MV-4-11 (cell line): ENCODE measurements around the gene SPAG17.

Source experiments
- DNase-seq: peaks from one replicate; lab custom pipeline; 2025; lab: John Stamatoyannopoulos, UW

Gene SPAG17

GRCh38 chr1:118185084-118185832 is at the start of gene SPAG17:
TSS of gene SPAG17 (minus strand) at chr1:118185228. CDS start at chr1:118185157, 71 bp downstream.
- peak; percentile 71 for DNase-seq

- DNase-seq, result no peak
Measured at GRCh38 chr1:118225471-118225870, 40.4 kb upstream of the SPAG17 start.

GRCh38 chr1:118223426-118223825 is 38.4 kb upstream of the SPAG17 start:
- DNase-seq, result peak; percentile 7

- no peak for DNase-seq
Measured at GRCh38 chr1:118219438-118219837, 34.4 kb upstream of the SPAG17 start.

- DNase-seq, result peak; percentile 88
Measured at GRCh38 chr1:118217141-118217838, 32.3 kb upstream of the SPAG17 start.

GRCh38 chr1:118214866-118215265 is 29.8 kb upstream of the SPAG17 start:
- no peak for DNase-seq

- DNase-seq, result no peak
Measured at GRCh38 chr1:118210723-118211110, 25.7 kb upstream of the SPAG17 start.

- DNase-seq, result no peak
Measured at GRCh38 chr1:118210051-118210722, 25.2 kb upstream of the SPAG17 start.

GRCh38 chr1:118209648-118210047 is 24.6 kb upstream of the SPAG17 start:
- peak; percentile 57 for DNase-seq

GRCh38 chr1:118206966-118207365 is 21.9 kb upstream of the SPAG17 start:
- DNase-seq, result peak; percentile 81

GRCh38 chr1:118204648-118205047 is 19.6 kb upstream of the SPAG17 start:
- no peak for DNase-seq

- DNase-seq, result no peak
Measured at GRCh38 chr1:118204105-118204504, 19.1 kb upstream of the SPAG17 start.

GRCh38 chr1:118202076-118202608 is 17.1 kb upstream of the SPAG17 start:
- no peak for DNase-seq

- peak; percentile 70 for DNase-seq
Measured at GRCh38 chr1:118201524-118201923, 16.5 kb upstream of the SPAG17 start.

GRCh38 chr1:118200836-118201235 is 15.8 kb upstream of the SPAG17 start:
- DNase-seq, result no peak

- no peak for DNase-seq
Measured at GRCh38 chr1:118190561-118190960, 5.5 kb upstream of the SPAG17 start.

- no peak for DNase-seq
Measured at GRCh38 chr1:118189564-118189963, 4.5 kb upstream of the SPAG17 start.

GRCh38 chr1:118188411-118188810 is 3.4 kb upstream of the SPAG17 start:
- no peak for DNase-seq

GRCh38 chr1:118186026-118186425 is 998 bp upstream of the SPAG17 start:
- DNase-seq, result no peak

GRCh38 chr1:118184739-118185083 is 317 bp downstream of the SPAG17 start:
- DNase-seq, result no peak

- DNase-seq, result no peak
Measured at GRCh38 chr1:118183586-118183985, 1.4 kb downstream of the SPAG17 start.

GRCh38 chr1:118177998-118178397 is 7.0 kb downstream of the SPAG17 start:
- no peak for DNase-seq

- DNase-seq, result no peak
Measured at GRCh38 chr1:118169016-118169415, 16.0 kb downstream of the SPAG17 start.
